ENCODE measurements around the gene DGAT2. TPM values are rescaled to one million over a fixed set of nuclear protein-coding genes. Genes with fewer than 3 reads are reported as not detected.

Gene DGAT2
- total RNA-seq, 1 experiment from 2014 or later, result 75.8 TPM

DNA sequence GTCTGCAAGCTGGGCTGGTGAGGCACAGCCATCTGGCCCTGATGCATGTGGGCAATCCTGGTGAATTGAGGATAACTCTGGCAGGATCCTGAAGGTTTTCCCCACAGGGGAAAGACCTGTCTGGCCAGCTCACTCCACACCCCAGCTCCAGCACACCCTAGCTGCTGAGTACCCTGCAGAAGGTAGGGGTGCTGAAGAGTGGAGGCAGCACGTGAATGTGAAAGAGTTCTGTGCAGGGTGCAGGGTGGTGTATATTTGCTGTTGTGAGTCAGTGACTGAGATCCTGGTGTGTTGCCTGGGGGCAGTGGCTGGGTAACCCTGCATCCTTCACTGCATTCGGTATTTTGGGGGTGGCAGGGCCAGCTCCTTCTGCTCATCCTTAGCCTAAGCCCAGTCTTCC, 22.4 kb downstream of the DGAT2 start:
- intact Hi-C loops (cut with micrococcal nuclease; ENCODE audit: unreplicated experiment), result no loop called here
- Mint-ChIP-seq H3K27ac (ENCODE audit: unreplicated experiment) (no peak overlapping the region), H3K36me3 (ENCODE audit: insufficient read depth, unreplicated experiment) (peaks cover 8% of the 10 kb centered on the region), H3K9me3 (ENCODE audit: unreplicated experiment) (no peaks in the 10 kb centered on the region), H3K4me3 (ENCODE audit: unreplicated experiment) (no peak overlapping the region), H3K4me1 (ENCODE audit: low read depth, unreplicated experiment) (peaks cover 24% of the 10 kb centered on the region), H3K27me3 (ENCODE audit: insufficient read depth, unreplicated experiment) (no peaks in the 10 kb centered on the region)
- TF ChIP-seq, protein P1, sequence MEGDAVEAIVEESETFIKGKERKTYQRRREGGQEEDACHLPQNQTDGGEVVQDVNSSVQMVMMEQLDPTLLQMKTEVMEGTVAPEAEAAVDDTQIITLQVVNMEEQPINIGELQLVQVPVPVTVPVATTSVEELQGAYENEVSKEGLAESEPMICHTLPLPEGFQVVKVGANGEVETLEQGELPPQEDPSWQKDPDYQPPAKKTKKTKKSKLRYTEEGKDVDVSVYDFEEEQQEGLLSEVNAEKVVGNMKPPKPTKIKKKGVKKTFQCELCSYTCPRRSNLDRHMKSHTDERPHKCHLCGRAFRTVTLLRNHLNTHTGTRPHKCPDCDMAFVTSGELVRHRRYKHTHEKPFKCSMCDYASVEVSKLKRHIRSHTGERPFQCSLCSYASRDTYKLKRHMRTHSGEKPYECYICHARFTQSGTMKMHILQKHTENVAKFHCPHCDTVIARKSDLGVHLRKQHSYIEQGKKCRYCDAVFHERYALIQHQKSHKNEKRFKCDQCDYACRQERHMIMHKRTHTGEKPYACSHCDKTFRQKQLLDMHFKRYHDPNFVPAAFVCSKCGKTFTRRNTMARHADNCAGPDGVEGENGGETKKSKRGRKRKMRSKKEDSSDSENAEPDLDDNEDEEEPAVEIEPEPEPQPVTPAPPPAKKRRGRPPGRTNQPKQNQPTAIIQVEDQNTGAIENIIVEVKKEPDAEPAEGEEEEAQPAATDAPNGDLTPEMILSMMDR (IDR thresholded peaks at IDR 0.05; ENCODE audit: insufficient read depth in 1 of 2, low read depth in 1 of 2, low read length in 1 of 2, severe bottlenecking in 1 of 2, unreplicated experiment in 1 of 2), result no peak
- no peak for DNase-seq
- Histone ChIP-seq H3K36me3 (ENCODE audit: control insufficient read depth, insufficient read depth, low read length) (peaks cover 15% of the 10 kb centered on the region), H3K4me3 (ENCODE audit: low read depth, low read length) (no peak overlapping the region), H3K4me1 (peaks cover 25% of the 10 kb centered on the region), H3K27me3 (replicated peaks; ENCODE audit: control insufficient read depth, insufficient read depth, low read length) (no peaks in the 10 kb centered on the region), H3K9me3 (no peaks in the 10 kb centered on the region)
- CTCF ChIA-PET, result no interaction called here
- POLR2A ChIA-PET, result no interaction called here
- no TSS peak for BruUV-seq (replicated peaks)

DNA sequence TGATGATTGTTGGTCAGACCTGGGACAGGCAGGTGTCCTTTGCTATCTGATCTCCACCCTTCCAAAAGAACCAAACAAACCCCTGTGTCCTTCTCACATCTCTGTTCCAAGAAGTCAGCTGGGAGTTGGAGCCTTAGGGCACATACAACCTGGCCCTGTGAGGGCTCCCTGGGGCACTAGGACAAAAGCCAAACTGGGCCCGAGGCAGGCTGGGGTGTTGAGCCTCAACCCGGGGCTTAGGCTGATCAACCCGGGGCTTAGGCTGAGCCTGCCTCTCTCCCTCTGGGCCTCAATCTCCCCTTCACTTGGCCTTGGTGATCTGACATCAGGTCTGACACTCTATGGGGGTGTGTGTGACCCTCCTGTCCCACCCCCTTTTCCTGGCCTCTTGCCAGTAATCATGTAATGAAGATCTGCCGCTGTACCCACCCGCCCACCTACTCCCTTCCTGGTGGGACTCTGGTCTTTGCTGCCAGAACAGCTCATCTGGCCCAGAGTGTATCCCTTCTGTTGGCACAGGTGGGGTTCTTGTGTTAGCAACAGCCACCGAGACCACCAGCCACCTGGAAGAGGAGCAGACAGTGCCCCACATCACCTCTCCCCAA, 23.7 kb downstream of the DGAT2 start:
- peaks cover 18% of the 10 kb centered on the region for H3K36me3 ChIP-seq (ENCODE audit: control insufficient read depth, insufficient read depth, low read length)
- intact Hi-C loops (cut with micrococcal nuclease; ENCODE audit: unreplicated experiment), result no loop called here
- ChIA-PET CTCF (no interaction called here), POLR2A (no interaction called here)
- Mint-ChIP-seq H3K9me3 (ENCODE audit: unreplicated experiment) (no peaks in the 10 kb centered on the region), H3K4me3 (ENCODE audit: unreplicated experiment) (no peak overlapping the region), H3K4me1 (ENCODE audit: low read depth, unreplicated experiment) (peaks cover 14% of the 10 kb centered on the region), H3K27ac (ENCODE audit: unreplicated experiment) (no peak overlapping the region), H3K36me3 (ENCODE audit: insufficient read depth, unreplicated experiment) (no peaks in the 10 kb centered on the region), H3K27me3 (ENCODE audit: insufficient read depth, unreplicated experiment) (no peaks in the 10 kb centered on the region)
- no peaks in the 10 kb centered on the region for H3K27me3 ChIP-seq (replicated peaks; ENCODE audit: control insufficient read depth, insufficient read depth, low read length)
- H3K4me1 ChIP-seq, result peaks cover 19% of the 10 kb centered on the region
- TF ChIP-seq, protein P1 (IDR thresholded peaks at IDR 0.05; ENCODE audit: insufficient read depth in 1 of 2, low read depth in 1 of 2, low read length in 1 of 2, severe bottlenecking in 1 of 2, unreplicated experiment in 1 of 2), result no peak
- H3K9me3 ChIP-seq, result no peaks in the 10 kb centered on the region
- BruUV-seq (replicated peaks), result no TSS peak
- no peak overlapping the region for H3K4me3 ChIP-seq (ENCODE audit: low read depth, low read length)
- no peak for DNase-seq

DNA sequence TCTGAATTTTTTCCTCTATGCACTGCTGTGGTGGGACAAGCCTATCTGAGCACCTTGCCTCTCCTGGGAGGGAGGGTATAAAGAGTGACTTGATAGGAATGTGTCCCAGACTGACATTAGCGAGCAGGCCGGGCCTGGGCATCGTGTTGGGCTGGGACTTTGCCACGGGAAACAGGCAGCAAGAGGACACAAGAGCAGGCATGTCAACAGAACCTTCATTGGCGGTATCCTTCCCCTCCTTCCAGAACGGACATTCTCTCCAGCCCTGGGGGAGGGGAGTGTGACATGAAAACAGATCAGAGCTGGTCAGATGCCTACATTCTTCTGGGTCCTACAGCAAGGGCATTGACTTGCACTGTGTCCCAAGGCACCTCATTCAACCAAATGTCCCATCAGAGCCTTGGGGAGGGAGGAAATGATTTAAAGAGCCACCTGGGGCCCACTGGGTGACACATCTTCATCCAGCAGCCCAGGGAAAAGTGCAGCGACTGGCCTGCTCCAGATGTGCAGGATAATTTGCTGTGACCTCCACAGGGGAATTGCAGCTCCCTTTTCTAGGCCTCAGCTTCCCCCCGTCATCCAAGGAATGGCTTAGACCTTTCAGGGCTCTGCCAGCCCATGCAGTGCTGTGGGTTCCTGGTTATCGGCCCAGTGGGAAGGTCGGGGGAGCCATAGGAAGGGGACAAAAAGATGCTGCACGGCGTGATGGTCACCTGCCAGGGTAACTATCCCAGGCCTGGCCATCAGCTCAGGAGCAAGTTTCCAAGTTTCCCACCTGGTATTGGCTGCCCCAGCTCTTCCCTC, 24.6 kb downstream of the DGAT2 start:
- peaks cover 11% of the 10 kb centered on the region for H3K4me1 Mint-ChIP-seq (ENCODE audit: low read depth, unreplicated experiment)
- Histone ChIP-seq H3K36me3 (ENCODE audit: control insufficient read depth, insufficient read depth, low read length) (peaks cover 20% of the 10 kb centered on the region), H3K4me1 (peaks cover 19% of the 10 kb centered on the region), H3K27me3 (replicated peaks; ENCODE audit: control insufficient read depth, insufficient read depth, low read length) (no peaks in the 10 kb centered on the region), H3K4me3 (ENCODE audit: low read depth, low read length) (no peak overlapping the region), H3K9me3 (no peaks in the 10 kb centered on the region)
- no peak overlapping the region for H3K27ac Mint-ChIP-seq (ENCODE audit: unreplicated experiment)
- DNase-seq, result no peak
- intact Hi-C loops (cut with micrococcal nuclease; ENCODE audit: unreplicated experiment), result no loop called here
- no peaks in the 10 kb centered on the region for H3K9me3 Mint-ChIP-seq (ENCODE audit: unreplicated experiment)
- H3K36me3 Mint-ChIP-seq (ENCODE audit: insufficient read depth, unreplicated experiment), result no peaks in the 10 kb centered on the region
- POLR2A ChIA-PET, result no interaction called here
- BruUV-seq (replicated peaks), result no TSS peak
- TF ChIP-seq, protein P1 (IDR thresholded peaks at IDR 0.05; ENCODE audit: insufficient read depth in 1 of 2, low read depth in 1 of 2, low read length in 1 of 2, severe bottlenecking in 1 of 2, unreplicated experiment in 1 of 2), result no peak
- H3K27me3 Mint-ChIP-seq (ENCODE audit: insufficient read depth, unreplicated experiment), result no peaks in the 10 kb centered on the region
- H3K4me3 Mint-ChIP-seq (ENCODE audit: unreplicated experiment), result no peak overlapping the region
- CTCF ChIA-PET, result interaction anchor here (0.6 to 1.2 kb wide), 2 partner anchors 10 to 72 kb away, joined by 3 read pairs; no protein-coding TSS in a partner anchor

All from Caco-2 (cell line).